GM12878 (cell line): ENCODE data around the gene RAD51B. TPM values are rescaled to one million over a fixed set of nuclear protein-coding genes. Genes with fewer than 3 reads are reported as not detected.

Experiments used
- KLF5 ChIP-seq: fragments of 450-650 bp; IDR thresholded peaks from 2 replicates; pipeline ENCODE4 v1.6.1; 2014; ENCODE audit warnings: mild to moderate bottlenecking; ENCODE audit not compliant: partially characterized antibody
- NFXL1 ChIP-seq: fragments of 450-650 bp; IDR thresholded peaks from 2 replicates; pipeline ENCODE4 v1.6.1; 2017; ENCODE audit warnings: antibody characterized with exemption, mild to moderate bottlenecking, borderline replicate concordance
- NR2F1 ChIP-seq: fragments of 450-650 bp; conservative IDR thresholded peaks from 2 replicates; pipeline ENCODE4 v1.6.1; 2017; ENCODE audit warnings: mild to moderate bottlenecking
- PAX5 ChIP-seq: IDR thresholded peaks from 2 replicates; pipeline ENCODE4 v1.6.1; 2011; ENCODE audit warnings: low read depth, low read length, borderline replicate concordance
- RAD21 ChIP-seq: IDR thresholded peaks from 2 replicates; pipeline ENCODE4 v1.6.1; 2011; ENCODE audit warnings: mild to moderate bottlenecking, low read depth, low read length, moderate library complexity; ENCODE audit not compliant: insufficient read depth
- RELA ChIP-seq: fragments of 450-650 bp; IDR thresholded peaks from 2 replicates; pipeline ENCODE4 v1.8.0; 2014; ENCODE audit warnings: borderline replicate concordance; ENCODE audit not compliant: partially characterized antibody
- RUNX3 ChIP-seq: IDR thresholded peaks from 2 replicates; pipeline ENCODE4 v1.6.1; 2012; ENCODE audit warnings: low read length, inconsistent platforms
- WRNIP1 ChIP-seq: IDR thresholded peaks from 2 replicates; pipeline ENCODE4 v1.6.1; 2011; ENCODE audit warnings: low read depth, low read length, improper control_type of control experiment, borderline replicate concordance
- polyA plus RNA-seq, 11 experiments: library from polyadenylated mRNA; depleted of rRNA in 4 of 11; unstranded in 6 of 11; stranded (reverse) in 5 of 11; fragments of >200 nt; fragmentation: Nextera tagmentation in 4 of 11; fragmentation: Illumina TruSeq in 1 of 11; extraction: Ambion mirVana in 4 of 11; extraction: Trizol in 1 of 11; gene quantifications; 1 replicate in 1 of 11; 2 replicates in 10 of 11; pipeline versions ENCODE4 v1.2.1 to v1.2.3, GENCODE V29; 2011 to 2016; ENCODE audit warnings: inconsistent platforms in 2 of 11, missing spikeins in 2 of 11, low read depth in 1 of 11
- total RNA-seq, 4 experiments: library from RNA; depleted of rRNA in 3 of 4; stranded (reverse); fragments of >200 nt in 3 of 4; fragmentation: Illumina TruSeq in 1 of 4; extraction: Trizol in 1 of 4; gene quantifications; 2 replicates each; pipeline versions ENCODE4 v1.2.1 to v1.2.3, GENCODE V29; 2013 to 2021
- TF ChIP-seq, protein P1 (sequence below): IDR thresholded peaks from 2 replicates; pipeline ENCODE4 v1.6.1; 2012; ENCODE audit warnings: improper control_type of control experiment, low read depth, low read length; ENCODE audit not compliant: insufficient replicate concordance
- TF ChIP-seq, protein P2 (sequence below): fragments of 450-650 bp; IDR thresholded peaks from 2 replicates; pipeline ENCODE4 v1.6.1; 2016; ENCODE audit warnings: mild to moderate bottlenecking
- TF ChIP-seq, protein P3 (sequence below): fragments of 450-650 bp; IDR thresholded peaks from 2 replicates; pipeline ENCODE4 v1.6.1; 2018; ENCODE audit warnings: borderline replicate concordance, mild to moderate bottlenecking; ENCODE audit not compliant: partially characterized antibody
- TF ChIP-seq, protein P4 (sequence below): IDR thresholded peaks from 2 replicates; pipeline ENCODE4 v1.6.1; 2012; ENCODE audit warnings: low read length, inconsistent platforms

The RAD51B gene
- total and polyA plus RNA-seq, 10 of the 15 experiments (the other 5 are each of a cell fraction or from before 2014, with no cell fraction given) = 9.8 to 26.8 (median 21.3) TPM

DNA sequence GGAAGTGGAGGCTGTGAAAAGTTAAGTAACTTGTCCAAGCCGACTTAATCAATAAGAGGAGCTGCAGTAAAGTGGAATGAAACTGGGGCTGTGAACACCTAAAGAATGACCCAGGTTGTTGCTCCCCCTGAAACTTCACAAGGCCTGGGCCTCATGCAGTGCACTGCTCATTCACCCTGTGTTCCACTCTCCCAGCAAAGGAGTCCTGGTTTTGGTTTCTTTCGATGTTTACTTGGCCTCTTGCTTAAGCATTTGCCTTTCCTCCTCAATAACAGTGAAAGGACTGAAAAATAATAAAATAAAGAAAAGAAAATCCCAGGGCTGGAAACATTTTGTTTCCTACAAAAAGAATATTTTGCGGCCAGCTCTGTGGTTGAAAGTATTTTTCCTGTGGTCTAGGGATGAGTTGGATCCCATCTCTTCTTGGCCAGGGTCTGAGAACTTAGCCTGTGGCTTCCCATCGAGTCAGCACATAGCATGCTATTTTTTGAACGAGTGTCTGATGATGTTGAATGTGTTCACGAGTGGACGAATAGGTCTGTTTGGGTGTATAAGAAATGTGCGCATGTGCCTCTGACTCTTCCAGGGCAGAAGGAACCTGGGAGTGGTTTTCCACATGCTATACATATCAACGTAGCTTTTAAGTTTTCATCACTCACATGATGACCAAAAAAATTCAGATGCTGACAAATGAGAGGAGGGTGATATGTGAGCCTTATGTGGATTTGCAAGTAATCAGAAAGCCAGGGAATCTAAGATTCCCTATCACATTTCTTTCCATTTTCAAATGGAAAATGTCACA lies 623.5 kb downstream of the RAD51B start (continued):
- TF ChIP-seq, protein P1, sequence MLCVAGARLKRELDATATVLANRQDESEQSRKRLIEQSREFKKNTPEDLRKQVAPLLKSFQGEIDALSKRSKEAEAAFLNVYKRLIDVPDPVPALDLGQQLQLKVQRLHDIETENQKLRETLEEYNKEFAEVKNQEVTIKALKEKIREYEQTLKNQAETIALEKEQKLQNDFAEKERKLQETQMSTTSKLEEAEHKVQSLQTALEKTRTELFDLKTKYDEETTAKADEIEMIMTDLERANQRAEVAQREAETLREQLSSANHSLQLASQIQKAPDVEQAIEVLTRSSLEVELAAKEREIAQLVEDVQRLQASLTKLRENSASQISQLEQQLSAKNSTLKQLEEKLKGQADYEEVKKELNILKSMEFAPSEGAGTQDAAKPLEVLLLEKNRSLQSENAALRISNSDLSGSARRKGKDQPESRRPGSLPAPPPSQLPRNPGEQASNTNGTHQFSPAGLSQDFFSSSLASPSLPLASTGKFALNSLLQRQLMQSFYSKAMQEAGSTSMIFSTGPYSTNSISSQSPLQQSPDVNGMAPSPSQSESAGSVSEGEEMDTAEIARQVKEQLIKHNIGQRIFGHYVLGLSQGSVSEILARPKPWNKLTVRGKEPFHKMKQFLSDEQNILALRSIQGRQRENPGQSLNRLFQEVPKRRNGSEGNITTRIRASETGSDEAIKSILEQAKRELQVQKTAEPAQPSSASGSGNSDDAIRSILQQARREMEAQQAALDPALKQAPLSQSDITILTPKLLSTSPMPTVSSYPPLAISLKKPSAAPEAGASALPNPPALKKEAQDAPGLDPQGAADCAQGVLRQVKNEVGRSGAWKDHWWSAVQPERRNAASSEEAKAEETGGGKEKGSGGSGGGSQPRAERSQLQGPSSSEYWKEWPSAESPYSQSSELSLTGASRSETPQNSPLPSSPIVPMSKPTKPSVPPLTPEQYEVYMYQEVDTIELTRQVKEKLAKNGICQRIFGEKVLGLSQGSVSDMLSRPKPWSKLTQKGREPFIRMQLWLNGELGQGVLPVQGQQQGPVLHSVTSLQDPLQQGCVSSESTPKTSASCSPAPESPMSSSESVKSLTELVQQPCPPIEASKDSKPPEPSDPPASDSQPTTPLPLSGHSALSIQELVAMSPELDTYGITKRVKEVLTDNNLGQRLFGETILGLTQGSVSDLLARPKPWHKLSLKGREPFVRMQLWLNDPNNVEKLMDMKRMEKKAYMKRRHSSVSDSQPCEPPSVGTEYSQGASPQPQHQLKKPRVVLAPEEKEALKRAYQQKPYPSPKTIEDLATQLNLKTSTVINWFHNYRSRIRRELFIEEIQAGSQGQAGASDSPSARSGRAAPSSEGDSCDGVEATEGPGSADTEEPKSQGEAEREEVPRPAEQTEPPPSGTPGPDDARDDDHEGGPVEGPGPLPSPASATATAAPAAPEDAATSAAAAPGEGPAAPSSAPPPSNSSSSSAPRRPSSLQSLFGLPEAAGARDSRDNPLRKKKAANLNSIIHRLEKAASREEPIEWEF = no peak
- TF ChIP-seq, protein P2, sequence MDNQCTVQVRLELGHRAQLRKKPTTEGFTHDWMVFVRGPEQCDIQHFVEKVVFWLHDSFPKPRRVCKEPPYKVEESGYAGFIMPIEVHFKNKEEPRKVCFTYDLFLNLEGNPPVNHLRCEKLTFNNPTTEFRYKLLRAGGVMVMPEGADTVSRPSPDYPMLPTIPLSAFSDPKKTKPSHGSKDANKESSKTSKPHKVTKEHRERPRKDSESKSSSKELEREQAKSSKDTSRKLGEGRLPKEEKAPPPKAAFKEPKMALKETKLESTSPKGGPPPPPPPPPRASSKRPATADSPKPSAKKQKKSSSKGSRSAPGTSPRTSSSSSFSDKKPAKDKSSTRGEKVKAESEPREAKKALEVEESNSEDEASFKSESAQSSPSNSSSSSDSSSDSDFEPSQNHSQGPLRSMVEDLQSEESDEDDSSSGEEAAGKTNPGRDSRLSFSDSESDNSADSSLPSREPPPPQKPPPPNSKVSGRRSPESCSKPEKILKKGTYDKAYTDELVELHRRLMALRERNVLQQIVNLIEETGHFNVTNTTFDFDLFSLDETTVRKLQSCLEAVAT = no peak
- TF ChIP-seq RAD21 = no peak
- TF ChIP-seq NFXL1 = no peak
- TF ChIP-seq KLF5 = no peak
- TF ChIP-seq RUNX3 = no peak
- no peak for TF ChIP-seq WRNIP1
- TF ChIP-seq, protein P3, sequence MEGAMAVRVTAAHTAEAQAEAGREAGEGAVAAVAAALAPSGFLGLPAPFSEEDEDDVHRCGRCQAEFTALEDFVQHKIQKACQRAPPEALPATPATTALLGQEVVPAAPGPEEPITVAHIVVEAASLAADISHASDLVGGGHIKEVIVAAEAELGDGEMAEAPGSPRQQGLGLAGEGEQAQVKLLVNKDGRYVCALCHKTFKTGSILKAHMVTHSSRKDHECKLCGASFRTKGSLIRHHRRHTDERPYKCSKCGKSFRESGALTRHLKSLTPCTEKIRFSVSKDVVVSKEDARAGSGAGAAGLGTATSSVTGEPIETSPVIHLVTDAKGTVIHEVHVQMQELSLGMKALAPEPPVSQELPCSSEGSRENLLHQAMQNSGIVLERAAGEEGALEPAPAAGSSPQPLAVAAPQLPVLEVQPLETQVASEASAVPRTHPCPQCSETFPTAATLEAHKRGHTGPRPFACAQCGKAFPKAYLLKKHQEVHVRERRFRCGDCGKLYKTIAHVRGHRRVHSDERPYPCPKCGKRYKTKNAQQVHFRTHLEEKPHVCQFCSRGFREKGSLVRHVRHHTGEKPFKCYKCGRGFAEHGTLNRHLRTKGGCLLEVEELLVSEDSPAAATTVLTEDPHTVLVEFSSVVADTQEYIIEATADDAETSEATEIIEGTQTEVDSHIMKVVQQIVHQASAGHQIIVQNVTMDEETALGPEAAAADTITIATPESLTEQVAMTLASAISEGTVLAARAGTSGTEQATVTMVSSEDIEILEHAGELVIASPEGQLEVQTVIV = no peak
- no peak for TF ChIP-seq NR2F1
- TF ChIP-seq RELA = no peak
- TF ChIP-seq, protein P4, sequence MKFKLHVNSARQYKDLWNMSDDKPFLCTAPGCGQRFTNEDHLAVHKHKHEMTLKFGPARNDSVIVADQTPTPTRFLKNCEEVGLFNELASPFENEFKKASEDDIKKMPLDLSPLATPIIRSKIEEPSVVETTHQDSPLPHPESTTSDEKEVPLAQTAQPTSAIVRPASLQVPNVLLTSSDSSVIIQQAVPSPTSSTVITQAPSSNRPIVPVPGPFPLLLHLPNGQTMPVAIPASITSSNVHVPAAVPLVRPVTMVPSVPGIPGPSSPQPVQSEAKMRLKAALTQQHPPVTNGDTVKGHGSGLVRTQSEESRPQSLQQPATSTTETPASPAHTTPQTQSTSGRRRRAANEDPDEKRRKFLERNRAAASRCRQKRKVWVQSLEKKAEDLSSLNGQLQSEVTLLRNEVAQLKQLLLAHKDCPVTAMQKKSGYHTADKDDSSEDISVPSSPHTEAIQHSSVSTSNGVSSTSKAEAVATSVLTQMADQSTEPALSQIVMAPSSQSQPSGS = no peak
- no peak for TF ChIP-seq PAX5
